Natural killer cell (primary cell): ENCODE measurements around the gene CACNA1D. TPM values are rescaled to one million over a fixed set of nuclear protein-coding genes. Genes with fewer than 3 reads are reported as not detected.

Experiments
- ATAC-seq, 3 donors: fragments of 150-1000 bp in 2 of 3; fragments of 200-7000 bp in 1 of 3; cut with Tn5 transposase; 1 replicate in 1 of 3; 2 replicates in 2 of 3; pipeline ENCODE4 v1.10.0; 2021; ENCODE audit warnings: mild to moderate bottlenecking in 2 of 3, moderate library complexity in 2 of 3
- DNase-seq, 2 donors: peaks; one replicate each; pipeline versions ENCODE4 v3.0.0 to v3.0.0-alpha.2; 2013 to 2021; ENCODE audit warnings: mixed read lengths in 1 of 2
- H3K27ac ChIP-seq: one replicate; pipeline ENCODE4 v1.5.1; 2013; ENCODE audit warnings: mild to moderate bottlenecking, low read length
- H3K27me3 ChIP-seq: one replicate; pipeline ENCODE4 v1.6.1; 2013; ENCODE audit warnings: low read length; ENCODE audit not compliant: control insufficient read depth, insufficient read depth
- H3K36me3 ChIP-seq: one replicate; pipeline ENCODE4 v1.6.1; 2013; ENCODE audit warnings: low read length; ENCODE audit not compliant: control insufficient read depth, insufficient read depth
- H3K4me1 ChIP-seq: one replicate; pipeline ENCODE4 v1.6.1; 2013; ENCODE audit warnings: low read length; ENCODE audit not compliant: control insufficient read depth, insufficient read depth
- H3K4me3 ChIP-seq: one replicate; pipeline ENCODE4 v1.5.1; 2013; ENCODE audit warnings: low read length
- H3K9me3 ChIP-seq: one replicate; pipeline ENCODE4 v1.6.1; 2013; ENCODE audit warnings: low read length; ENCODE audit not compliant: control insufficient read depth, insufficient read depth
- H3K27ac Mint-ChIP-seq, 2 donors: one replicate each; pipeline ENCODE4 v1.8.0; 2022; ENCODE audit warnings: mild to moderate bottlenecking in 2 of 2, mixed read lengths in 2 of 2, moderate library complexity in 1 of 2
- H3K27me3 Mint-ChIP-seq, 2 donors: one replicate each; pipeline ENCODE4 v1.8.0; 2022; ENCODE audit warnings: low read depth in 2 of 2, mixed read lengths in 2 of 2
- H3K36me3 Mint-ChIP-seq: one replicate; pipeline ENCODE4 v1.8.0; 2022; ENCODE audit warnings: mixed read lengths
- H3K4me1 Mint-ChIP-seq, 2 donors: one replicate each; pipeline ENCODE4 v1.8.0; 2022; ENCODE audit warnings: mixed read lengths in 2 of 2
- H3K4me3 Mint-ChIP-seq: one replicate; pipeline ENCODE4 v1.8.0; 2022; ENCODE audit warnings: mild to moderate bottlenecking, moderate library complexity, mixed read lengths
- H3K9me3 Mint-ChIP-seq, 2 donors: one replicate each; pipeline ENCODE4 v1.8.0; 2022; ENCODE audit warnings: mixed read lengths in 2 of 2
- WGBS: methylation state at CpG from one replicate; pipeline ENCODE4 v1.1.7; 2013; ENCODE audit warnings: missing lambda C conversion rate; ENCODE audit not compliant: insufficient coverage; 5-methylcytosine and 5-hydroxymethylcytosine counted together
- intact Hi-C: fragments of 100-400 bp; cut with micrococcal nuclease; formaldehyde crosslinking; loops from one replicate; pipeline ENCODE4 v1.14.2; 2022
- total RNA-seq, 4 donors: library from RNA; stranded (reverse); fragments of 120-200 nt in 1 of 4; gene quantifications; one replicate each; pipeline versions ENCODE4 v1.2.3 to v1.2.4, GENCODE V29; 2013 to 2022
- TF ChIP-seq, protein P1 (sequence below): fragments of 200-600 bp; IDR thresholded peaks from one replicate; pipeline ENCODE4 v1.8.0; 2022; ENCODE audit warnings: antibody characterized with exemption

The CACNA1D gene
- total RNA-seq, 3 donors from 2014 or later (not counting 1 experiment from before 2014, with no cell fraction given): 0.54 to 10.1 TPM; not detected in 1

DNA sequence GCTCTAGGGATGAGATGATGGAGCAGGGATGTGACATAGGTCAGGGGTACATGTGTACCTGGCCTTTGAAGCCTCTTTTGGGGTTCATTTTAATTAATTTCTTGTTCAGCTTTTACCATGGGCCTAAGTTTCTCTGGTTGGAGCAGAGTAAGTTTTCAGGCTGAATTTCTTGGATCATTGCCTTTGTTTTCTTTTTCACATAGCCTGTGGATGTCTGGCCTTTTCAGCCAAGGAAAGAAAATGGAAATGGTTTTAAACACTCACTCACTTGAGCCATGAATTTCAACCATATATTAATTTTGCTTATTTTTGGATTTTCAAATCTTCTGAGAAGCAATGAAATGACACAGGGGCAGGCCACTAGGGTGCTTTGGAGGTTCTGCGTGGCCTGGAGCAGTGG lies 30.2 kb downstream of the CACNA1D start:
- no peaks in the 10 kb centered on the region for H3K9me3 Mint-ChIP-seq
- no peaks in the 10 kb centered on the region for H3K4me1 Mint-ChIP-seq
- Histone ChIP-seq H3K36me3 (no peaks in the 10 kb centered on the region), H3K27ac (no peak overlapping the region), H3K27me3 (no peaks in the 10 kb centered on the region), H3K4me1 (no peaks in the 10 kb centered on the region), H3K9me3 (no peaks in the 10 kb centered on the region), H3K4me3 (no peak overlapping the region)
- H3K27me3 Mint-ChIP-seq: peaks cover 5 to 8% of the 10 kb centered on the region in 2 donors
- no peaks in the 10 kb centered on the region for H3K36me3 Mint-ChIP-seq
- ATAC-seq: no peak
- TF ChIP-seq, protein P1, sequence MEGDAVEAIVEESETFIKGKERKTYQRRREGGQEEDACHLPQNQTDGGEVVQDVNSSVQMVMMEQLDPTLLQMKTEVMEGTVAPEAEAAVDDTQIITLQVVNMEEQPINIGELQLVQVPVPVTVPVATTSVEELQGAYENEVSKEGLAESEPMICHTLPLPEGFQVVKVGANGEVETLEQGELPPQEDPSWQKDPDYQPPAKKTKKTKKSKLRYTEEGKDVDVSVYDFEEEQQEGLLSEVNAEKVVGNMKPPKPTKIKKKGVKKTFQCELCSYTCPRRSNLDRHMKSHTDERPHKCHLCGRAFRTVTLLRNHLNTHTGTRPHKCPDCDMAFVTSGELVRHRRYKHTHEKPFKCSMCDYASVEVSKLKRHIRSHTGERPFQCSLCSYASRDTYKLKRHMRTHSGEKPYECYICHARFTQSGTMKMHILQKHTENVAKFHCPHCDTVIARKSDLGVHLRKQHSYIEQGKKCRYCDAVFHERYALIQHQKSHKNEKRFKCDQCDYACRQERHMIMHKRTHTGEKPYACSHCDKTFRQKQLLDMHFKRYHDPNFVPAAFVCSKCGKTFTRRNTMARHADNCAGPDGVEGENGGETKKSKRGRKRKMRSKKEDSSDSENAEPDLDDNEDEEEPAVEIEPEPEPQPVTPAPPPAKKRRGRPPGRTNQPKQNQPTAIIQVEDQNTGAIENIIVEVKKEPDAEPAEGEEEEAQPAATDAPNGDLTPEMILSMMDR: no peak
- intact Hi-C loops: no loop called here
- no peak for DNase-seq
- no peak overlapping the region for H3K27ac Mint-ChIP-seq
- 80% methylated on average over 1 of the region's 1 CpG for WGBS
- H3K4me3 Mint-ChIP-seq: no peak overlapping the region

DNA sequence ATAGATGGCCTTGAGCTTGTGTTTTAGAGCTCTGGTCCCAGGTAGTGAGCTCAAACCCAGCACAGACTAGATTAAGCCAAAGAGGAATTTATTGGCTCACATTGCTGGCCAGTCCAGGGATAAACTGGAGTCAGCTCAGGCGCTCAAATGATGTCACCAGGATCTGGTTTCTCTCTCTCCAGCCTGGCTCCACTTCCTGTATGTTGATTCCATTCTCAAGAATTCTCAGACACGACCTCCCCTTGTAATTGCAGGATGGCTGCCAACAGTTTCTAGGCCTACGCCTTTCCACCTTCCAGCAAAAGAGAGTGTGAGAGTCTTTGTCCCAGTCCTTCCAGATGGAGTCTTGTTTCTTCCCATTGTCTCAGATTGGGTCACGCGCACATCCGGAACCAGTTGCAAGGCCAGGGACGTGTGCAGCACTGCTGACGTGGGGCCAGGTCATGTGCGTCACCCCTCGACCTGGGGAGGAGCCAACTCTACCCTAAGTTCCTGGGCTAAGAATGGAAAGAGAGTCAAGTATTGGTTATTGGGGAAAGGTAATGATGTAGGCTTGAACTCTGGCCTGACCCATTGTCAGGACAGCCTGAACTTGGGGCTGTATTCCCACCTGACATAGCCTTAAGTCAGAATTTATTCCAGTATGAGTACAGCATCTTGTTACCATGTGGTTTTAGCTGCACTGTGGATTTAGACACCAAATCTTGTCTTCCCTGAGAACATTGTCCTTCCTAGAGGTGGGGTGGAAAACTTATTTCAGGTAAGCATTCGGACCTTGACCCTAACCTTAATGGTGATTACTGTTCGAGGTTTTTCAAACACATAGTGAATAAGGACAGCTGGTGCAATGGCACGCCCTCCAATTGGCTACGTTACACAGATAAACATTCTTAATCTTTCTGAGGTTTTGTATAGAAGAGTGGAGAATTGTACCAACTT lies 31.6 kb downstream of the CACNA1D start:
- Mint-ChIP-seq H3K27ac (no peak overlapping the region), H3K4me3 (no peak overlapping the region), H3K27me3 (peaks cover 8 to 16% of the 10 kb centered on the region in 2 donors), H3K4me1 (no peaks in the 10 kb centered on the region), H3K36me3 (no peaks in the 10 kb centered on the region), H3K9me3 (no peaks in the 10 kb centered on the region)
- no peaks in the 10 kb centered on the region for H3K9me3 ChIP-seq
- H3K4me3 ChIP-seq: no peak overlapping the region
- 85% methylated on average over 12 of the region's 14 CpGs for WGBS
- H3K36me3 ChIP-seq: no peaks in the 10 kb centered on the region
- no peaks in the 10 kb centered on the region for H3K27me3 ChIP-seq
- intact Hi-C loops: no loop called here
- H3K4me1 ChIP-seq: no peaks in the 10 kb centered on the region
- no peak for ATAC-seq
- TF ChIP-seq, protein P1: no peak
- no peak overlapping the region for H3K27ac ChIP-seq
- DNase-seq: no peak

GRCh38 chr3:53526704-53527055 lies 32.3 kb downstream of the CACNA1D start:
- no peaks in the 10 kb centered on the region for H3K36me3 Mint-ChIP-seq
- ATAC-seq (no peak), DNase-seq (no peak)
- H3K27ac ChIP-seq: no peak overlapping the region
- peaks cover 8 to 23% of the 10 kb centered on the region in 2 donors for H3K27me3 Mint-ChIP-seq
- WGBS: 90% methylated on average over 3 of the region's 4 CpGs
- intact Hi-C loops: no loop called here
- H3K4me3 Mint-ChIP-seq: no peak overlapping the region
- TF ChIP-seq, protein P1: no peak
- H3K9me3 ChIP-seq: no peaks in the 10 kb centered on the region
- H3K36me3 ChIP-seq: no peaks in the 10 kb centered on the region
- no peak overlapping the region for H3K4me3 ChIP-seq
- H3K4me1 Mint-ChIP-seq: no peaks in the 10 kb centered on the region
- no peak overlapping the region for H3K27ac Mint-ChIP-seq
- H3K9me3 Mint-ChIP-seq: no peaks in the 10 kb centered on the region
- H3K4me1 ChIP-seq: no peaks in the 10 kb centered on the region
- H3K27me3 ChIP-seq: no peaks in the 10 kb centered on the region
